ENCODE measurements around the gene HAUS2. TPM values are rescaled to one million over a fixed set of nuclear protein-coding genes. Genes with fewer than 3 reads are reported as not detected.
A peak's percentile ranks its signal among the peaks of the same experiment; 100 is the strongest.

The HAUS2 gene
- total RNA-seq, 1 donor from 2014 or later: 23.2 TPM

- H3K4me1 Mint-ChIP-seq (ENCODE audit: unreplicated experiment): peaks cover 13% of the 10 kb centered on the region
These were observed 27.5 kb downstream of the HAUS2 start for GRCh38 chr15:42576040-42576594.

GRCh38 chr15:42576776-42577175, 28.1 kb downstream of the HAUS2 start:
- DNase-seq (ENCODE audit: extremely low spot score, unreplicated experiment): no peak
- TF ChIP-seq CTCF (conservative IDR thresholded peaks at IDR 0.05): no peak
- Mint-ChIP-seq H3K9me3 (no peaks in the 10 kb centered on the region), H3K27ac (no peak overlapping the region), H3K4me3 (peak overlapping the region; percentile 94), H3K4me1 (ENCODE audit: unreplicated experiment) (peaks cover 15% of the 10 kb centered on the region), H3K36me3 (peaks cover 4% of the 10 kb centered on the region), H3K27me3 (peaks cover 51% of the 10 kb centered on the region)

More at GRCh38 chr15:42576040-42576594, 27.5 kb downstream of the HAUS2 start:
- Mint-ChIP-seq H3K36me3 (peaks cover 4% of the 10 kb centered on the region), H3K27me3 (peaks cover 45% of the 10 kb centered on the region), H3K9me3 (no peaks in the 10 kb centered on the region), H3K4me3 (peak overlapping the region; percentile 94), H3K27ac (peak overlapping the region; percentile 58)
- no peak for DNase-seq (ENCODE audit: extremely low spot score, unreplicated experiment)
- TF ChIP-seq CTCF (conservative IDR thresholded peaks at IDR 0.05): no peak

DNA sequence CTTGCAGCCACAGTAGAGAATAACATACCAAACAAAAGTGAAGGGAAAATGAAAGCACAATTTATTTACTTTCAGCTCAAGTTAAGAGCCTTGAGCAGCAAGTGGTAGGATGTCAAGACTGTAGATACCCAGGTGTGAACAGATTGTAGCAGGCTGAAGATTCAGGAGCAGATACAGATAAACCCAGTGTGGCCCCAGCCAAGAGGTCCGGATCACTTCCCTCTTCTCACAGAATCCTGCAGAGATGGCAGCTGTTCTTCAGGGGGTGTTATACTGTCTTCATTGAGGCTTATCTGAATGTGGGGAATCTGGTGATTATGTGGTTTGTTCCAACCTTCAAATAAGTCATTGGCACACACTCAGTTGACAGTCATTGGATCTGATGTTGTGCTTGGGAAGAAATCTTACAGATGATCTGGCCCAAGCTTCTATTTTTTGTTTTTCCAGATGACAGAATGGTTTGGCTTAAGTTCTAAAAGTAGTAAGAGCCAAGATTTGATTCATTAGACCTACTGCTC, 28.9 kb downstream of the HAUS2 start:
- Mint-ChIP-seq H3K4me1 (ENCODE audit: unreplicated experiment) (peaks cover 15% of the 10 kb centered on the region), H3K9me3 (no peaks in the 10 kb centered on the region), H3K27ac (no peak overlapping the region), H3K4me3 (no peak overlapping the region), H3K27me3 (peaks cover 57% of the 10 kb centered on the region), H3K36me3 (peaks cover 4% of the 10 kb centered on the region)
- no peak for TF ChIP-seq CTCF (conservative IDR thresholded peaks at IDR 0.05)
- DNase-seq (ENCODE audit: extremely low spot score, unreplicated experiment): no peak

- Mint-ChIP-seq H3K27me3 (peaks cover 66% of the 10 kb centered on the region), H3K36me3 (peaks cover 4% of the 10 kb centered on the region), H3K9me3 (no peaks in the 10 kb centered on the region), H3K4me3 (peak overlapping the region; percentile 20), H3K27ac (no peak overlapping the region), H3K4me1 (ENCODE audit: unreplicated experiment) (peaks cover 29% of the 10 kb centered on the region)
- no peak for TF ChIP-seq CTCF (conservative IDR thresholded peaks at IDR 0.05)
- no peak for DNase-seq (ENCODE audit: extremely low spot score, unreplicated experiment)
These were observed 30.4 kb downstream of the HAUS2 start for GRCh38 chr15:42578984-42579537.

- Mint-ChIP-seq H3K9me3 (no peaks in the 10 kb centered on the region), H3K27ac (peak overlapping the region; percentile 57), H3K27me3 (peaks cover 61% of the 10 kb centered on the region), H3K4me3 (peak overlapping the region; percentile 87), H3K4me1 (ENCODE audit: unreplicated experiment) (peaks cover 31% of the 10 kb centered on the region), H3K36me3 (peaks cover 2% of the 10 kb centered on the region)
- peak; percentile 86 for DNase-seq (ENCODE audit: extremely low spot score, unreplicated experiment)
- no peak for TF ChIP-seq CTCF (conservative IDR thresholded peaks at IDR 0.05)
These were observed 32.7 kb downstream of the HAUS2 start for GRCh38 chr15:42581272-42581730.
